Naive thymus-derived CD8-positive, alpha-beta T cell (primary cell): ENCODE results near the gene CP. TPM values are rescaled to one million over a fixed set of nuclear protein-coding genes. Genes with fewer than 3 reads are reported as not detected.
"Not testable (repeated sequence)": the region's sequence is repeated elsewhere in the genome, so short reads cannot be mapped to it uniquely, and the experiment has no call there.

Experiments used
- ATAC-seq, 2 donors: fragments of 150-1000 bp; cut with Tn5 transposase in 1 of 2; sonication (Bioruptor Pico), chemical (Tn5 transposase) in 1 of 2; 1 replicate in 1 of 2; 2 replicates in 1 of 2; pipeline ENCODE4 v1.10.0; 2021; ENCODE audit warnings: mild to moderate bottlenecking in 2 of 2, moderate library complexity in 2 of 2
- POLR2A ChIA-PET: fragments of 350-600 bp; sonication (Branson Sonifier 250); formaldehyde crosslinking; loops from one replicate; lab custom pipeline; 2021; ENCODE audit warnings: antibody characterized with exemption; lab: Charles Lee
- DNase-seq, 10 donors: peaks; one replicate each; pipeline versions ENCODE4 v3.0.0 to v3.0.0-alpha.2; 2020 to 2022
- H3K27ac Mint-ChIP-seq, 10 donors: one replicate each; pipeline ENCODE4 v1.8.0; 2020 to 2022; ENCODE audit warnings: mild to moderate bottlenecking in 10 of 10, mixed read lengths in 10 of 10, moderate library complexity in 4 of 10, inconsistent platforms in 1 of 10
- H3K27me3 Mint-ChIP-seq, 5 donors: one replicate each; pipeline ENCODE4 v1.8.0; 2021 to 2022; ENCODE audit warnings: mixed read lengths in 5 of 5
- H3K36me3 Mint-ChIP-seq, 3 donors: one replicate each; pipeline ENCODE4 v1.8.0; 2020 to 2022; ENCODE audit warnings: mixed read lengths in 3 of 3, mild to moderate bottlenecking in 2 of 3, inconsistent platforms in 1 of 3
- H3K4me1 Mint-ChIP-seq, 4 donors: one replicate each; pipeline ENCODE4 v1.8.0; 2021 to 2022; ENCODE audit warnings: mixed read lengths in 4 of 4
- H3K4me3 Mint-ChIP-seq, 10 donors: one replicate each; pipeline ENCODE4 v1.8.0; 2020 to 2022; ENCODE audit warnings: mild to moderate bottlenecking in 10 of 10, mixed read lengths in 10 of 10, moderate library complexity in 6 of 10, inconsistent platforms in 1 of 10
- H3K9me3 Mint-ChIP-seq, 9 donors: one replicate each; pipeline ENCODE4 v1.8.0; 2020 to 2022; ENCODE audit warnings: mixed read lengths in 9 of 9, mild to moderate bottlenecking in 3 of 9, inconsistent platforms in 1 of 9, moderate library complexity in 1 of 9
- polyA plus RNA-seq, 3 donors: library from polyadenylated mRNA; unstranded; fragments of 300-500 nt; fragmentation: Illumina TruSeq; gene quantifications; one replicate each; pipeline ENCODE4 v1.2.3, GENCODE V29; 2021
- total RNA-seq, 8 experiments: library from RNA in 2 of 8; stranded (reverse) in 2 of 8; gene quantifications; one replicate each; pipeline ENCODE4 v1.2.3 and lab custom pipeline; 2021 to 2026

Gene CP
- total and polyA plus RNA-seq, 5 experiments from 2014 or later = 0.20 to 0.30 TPM; not detected in 3

GRCh38 chr3:149245738-149246451 is 24.3 kb upstream of the CP start:
- POLR2A ChIA-PET = no interaction called here
- Mint-ChIP-seq H3K4me1 (peaks cover 1 to 39% (median 6%) of the 10 kb centered on the region in 4 donors), H3K9me3 (no peaks in the 10 kb centered on the region), H3K27me3 (peaks cover 0 to 1% (median 0%) of the 10 kb centered on the region in 5 donors), H3K27ac (peak overlapping the region in 2 of 10 donors; percentile 34 to 58), H3K4me3 (peak overlapping the region in 4 of 10 donors; percentile 1 to 41 (median 13)), H3K36me3 (no peaks in the 10 kb centered on the region)
- ATAC-seq = no peak
- DNase-seq = no peak

- Mint-ChIP-seq H3K4me1 (peaks cover 1 to 36% (median 6%) of the 10 kb centered on the region in 4 donors), H3K36me3 (no peaks in the 10 kb centered on the region), H3K9me3 (no peaks in the 10 kb centered on the region), H3K27ac (no peak overlapping the region), H3K4me3 (no peak overlapping the region), H3K27me3 (peaks cover 0 to 2% (median 0%) of the 10 kb centered on the region in 5 donors)
- ATAC-seq (no peak), DNase-seq (no peak)
- POLR2A ChIA-PET = no interaction called here
Observed at GRCh38 chr3:149243540-149243939, 21.9 kb upstream of the CP start.

GRCh38 chr3:149239357-149239936 is 17.8 kb upstream of the CP start:
- H3K36me3 Mint-ChIP-seq = no peaks in the 10 kb centered on the region
- no peaks in the 10 kb centered on the region for H3K9me3 Mint-ChIP-seq
- no peak overlapping the region for H3K27ac Mint-ChIP-seq
- POLR2A ChIA-PET = no interaction called here
- H3K4me1 Mint-ChIP-seq = peaks cover 0 to 12% (median 0%) of the 10 kb centered on the region in 4 donors
- no peak overlapping the region for H3K4me3 Mint-ChIP-seq
- peaks cover 0 to 12% (median 4%) of the 10 kb centered on the region in 5 donors for H3K27me3 Mint-ChIP-seq
- DNase-seq = no peak
- ATAC-seq = no peak

GRCh38 chr3:149238268-149238667 is 16.6 kb upstream of the CP start:
- POLR2A ChIA-PET, H3K9me3 Mint-ChIP-seq, H3K36me3 Mint-ChIP-seq, DNase-seq, ATAC-seq, H3K4me1 Mint-ChIP-seq, H3K27ac Mint-ChIP-seq, H3K4me3 Mint-ChIP-seq: not testable (repeated sequence)
- H3K27me3 Mint-ChIP-seq = peaks cover 0 to 12% (median 4%) of the 10 kb centered on the region in 5 donors

GRCh38 chr3:149235599-149236424 is 14.2 kb upstream of the CP start:
- Mint-ChIP-seq H3K4me3 (no peak overlapping the region), H3K9me3 (no peaks in the 10 kb centered on the region), H3K27me3 (peaks cover 1 to 21% (median 9%) of the 10 kb centered on the region in 5 donors), H3K36me3 (no peaks in the 10 kb centered on the region), H3K4me1 (no peaks in the 10 kb centered on the region), H3K27ac (no peak overlapping the region)
- no peak for ATAC-seq
- DNase-seq = no peak
- POLR2A ChIA-PET = no interaction called here

- Mint-ChIP-seq H3K27ac (peak overlapping the region in 1 of 10 donors; percentile 49), H3K4me1 (no peaks in the 10 kb centered on the region), H3K9me3 (no peaks in the 10 kb centered on the region), H3K36me3 (no peaks in the 10 kb centered on the region), H3K4me3 (no peak overlapping the region), H3K27me3 (peaks cover 3 to 21% (median 9%) of the 10 kb centered on the region in 5 donors)
- ATAC-seq (no peak), DNase-seq (no peak)
- POLR2A ChIA-PET = no interaction called here
Observed at GRCh38 chr3:149234671-149235245, 13.1 kb upstream of the CP start.

GRCh38 chr3:149233323-149233722 is 11.7 kb upstream of the CP start:
- ATAC-seq (no peak), DNase-seq (no peak)
- Mint-ChIP-seq H3K27me3 (peaks cover 3 to 21% (median 9%) of the 10 kb centered on the region in 5 donors), H3K27ac (no peak overlapping the region), H3K4me3 (no peak overlapping the region), H3K36me3 (no peaks in the 10 kb centered on the region), H3K4me1 (no peaks in the 10 kb centered on the region), H3K9me3 (no peaks in the 10 kb centered on the region)
- POLR2A ChIA-PET = no interaction called here

- Mint-ChIP-seq H3K4me1 (no peaks in the 10 kb centered on the region), H3K4me3 (no peak overlapping the region), H3K27me3 (peaks cover 3 to 21% (median 9%) of the 10 kb centered on the region in 5 donors), H3K27ac (no peak overlapping the region), H3K9me3 (no peaks in the 10 kb centered on the region), H3K36me3 (no peaks in the 10 kb centered on the region)
- DNase-seq (no peak), ATAC-seq (no peak)
- POLR2A ChIA-PET = no interaction called here
Observed at GRCh38 chr3:149231871-149232270, 10.2 kb upstream of the CP start.

GRCh38 chr3:149227591-149228268 is 6.1 kb upstream of the CP start:
- peaks cover 10 to 24% (median 19%) of the 10 kb centered on the region in 4 donors for H3K4me1 Mint-ChIP-seq
- POLR2A ChIA-PET = no interaction called here
- no peak overlapping the region for H3K27ac Mint-ChIP-seq
- DNase-seq (no peak), ATAC-seq (no peak)
- H3K36me3 Mint-ChIP-seq = no peaks in the 10 kb centered on the region
- no peaks in the 10 kb centered on the region for H3K9me3 Mint-ChIP-seq
- no peak overlapping the region for H3K4me3 Mint-ChIP-seq
- H3K27me3 Mint-ChIP-seq = peaks cover 0 to 9% (median 2%) of the 10 kb centered on the region in 5 donors

- H3K4me3 Mint-ChIP-seq = no peak overlapping the region
- H3K4me1 Mint-ChIP-seq = peaks cover 10 to 24% (median 19%) of the 10 kb centered on the region in 4 donors
- no peaks in the 10 kb centered on the region for H3K36me3 Mint-ChIP-seq
- no peak for ATAC-seq
- H3K27ac Mint-ChIP-seq = no peak overlapping the region
- POLR2A ChIA-PET = no interaction called here
- H3K9me3 Mint-ChIP-seq = no peaks in the 10 kb centered on the region
- no peak for DNase-seq
- peaks cover 0 to 5% (median 2%) of the 10 kb centered on the region in 5 donors for H3K27me3 Mint-ChIP-seq
Observed at GRCh38 chr3:149226776-149227175, 5.1 kb upstream of the CP start.

GRCh38 chr3:149224736-149225594 is 3.3 kb upstream of the CP start:
- peaks cover 10 to 24% (median 19%) of the 10 kb centered on the region in 4 donors for H3K4me1 Mint-ChIP-seq
- H3K4me3 Mint-ChIP-seq = peak overlapping the region; percentile 49 to 83 (median 77)
- no peaks in the 10 kb centered on the region for H3K36me3 Mint-ChIP-seq
- H3K27ac Mint-ChIP-seq = peak overlapping the region; percentile 33 to 83 (median 65)
- DNase-seq = peak in 1 of 10 donors; percentile 7
- H3K9me3 Mint-ChIP-seq = no peaks in the 10 kb centered on the region
- H3K27me3 Mint-ChIP-seq = no peaks in the 10 kb centered on the region
- peak; percentile 57 to 69 for ATAC-seq
- POLR2A ChIA-PET = no interaction called here
